ENCODE results near the gene ERAL1.
"Not testable (repeated sequence)": the region's sequence is repeated elsewhere in the genome, so short reads cannot be mapped to it uniquely, and the experiment has no call there.

Gene ERAL1

GRCh38 chr17:28880572-28880945 lies 25.7 kb downstream of the ERAL1 start:
- DNase-seq: no peak

GRCh38 chr17:28881533-28882056 lies 26.8 kb downstream of the ERAL1 start:
- no peak for DNase-seq

DNA sequence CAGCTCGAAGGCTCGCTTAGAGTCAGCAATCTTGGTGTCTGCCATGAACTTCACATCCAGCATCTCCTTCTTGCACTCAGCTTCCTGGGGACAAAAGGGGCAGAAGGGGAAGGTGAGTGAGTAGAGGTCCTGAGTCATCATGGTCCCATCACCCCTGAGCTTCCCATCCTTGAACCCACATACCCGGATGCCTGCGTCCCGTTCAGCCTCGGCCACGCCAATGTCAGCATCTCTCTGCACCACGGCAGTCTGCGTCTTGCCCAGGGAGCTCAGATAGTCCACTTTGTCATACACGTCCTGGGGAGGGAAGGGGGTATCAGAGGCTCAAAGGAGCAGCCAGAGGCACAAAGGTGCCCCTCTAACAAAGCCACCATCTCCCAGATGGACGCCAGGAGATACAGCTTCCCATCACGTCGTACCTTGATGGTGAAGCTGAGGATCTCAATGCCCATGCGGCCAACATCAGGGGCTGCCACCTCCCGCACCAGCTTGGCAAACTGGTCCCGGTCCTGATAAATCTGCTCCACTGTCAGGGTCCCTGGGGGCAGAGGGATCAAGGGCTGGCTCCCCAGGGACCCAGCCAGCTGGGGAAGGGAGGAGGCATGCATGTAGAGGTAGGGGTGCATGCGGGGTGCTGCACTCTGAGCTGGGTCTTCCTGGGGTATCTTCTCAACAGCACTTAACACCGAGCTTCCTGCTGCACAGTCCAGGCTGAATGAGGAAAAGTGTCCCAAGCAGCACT lies 27.5 kb downstream of the ERAL1 start:
- no peak for DNase-seq

GRCh38 chr17:28883967-28884702 lies 29.3 kb downstream of the ERAL1 start:
- no peak for DNase-seq

DNA sequence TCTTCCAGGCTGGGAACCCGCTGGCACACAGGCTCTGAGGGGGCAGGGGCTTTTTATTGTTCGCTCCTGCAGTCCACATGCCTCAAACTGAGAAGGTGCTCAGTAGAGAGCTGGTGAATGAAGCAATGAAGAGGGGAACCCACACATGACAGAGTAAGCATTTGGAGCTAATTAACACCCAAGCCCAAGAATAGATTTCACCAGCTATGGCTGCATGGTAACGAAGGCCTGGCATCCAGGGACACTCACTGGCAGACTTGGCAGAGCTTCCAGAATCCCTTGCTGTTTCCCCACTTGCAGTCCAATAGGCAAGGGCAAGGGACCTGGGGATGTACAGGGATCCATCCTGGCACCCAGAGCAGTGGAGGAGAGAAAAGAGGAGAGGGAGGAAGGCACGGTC lies 30.5 kb downstream of the ERAL1 start:
- no peak for DNase-seq

- DNase-seq: no peak
These were observed 31.1 kb downstream of the ERAL1 start for GRCh38 chr17:28885951-28886350.

DNA sequence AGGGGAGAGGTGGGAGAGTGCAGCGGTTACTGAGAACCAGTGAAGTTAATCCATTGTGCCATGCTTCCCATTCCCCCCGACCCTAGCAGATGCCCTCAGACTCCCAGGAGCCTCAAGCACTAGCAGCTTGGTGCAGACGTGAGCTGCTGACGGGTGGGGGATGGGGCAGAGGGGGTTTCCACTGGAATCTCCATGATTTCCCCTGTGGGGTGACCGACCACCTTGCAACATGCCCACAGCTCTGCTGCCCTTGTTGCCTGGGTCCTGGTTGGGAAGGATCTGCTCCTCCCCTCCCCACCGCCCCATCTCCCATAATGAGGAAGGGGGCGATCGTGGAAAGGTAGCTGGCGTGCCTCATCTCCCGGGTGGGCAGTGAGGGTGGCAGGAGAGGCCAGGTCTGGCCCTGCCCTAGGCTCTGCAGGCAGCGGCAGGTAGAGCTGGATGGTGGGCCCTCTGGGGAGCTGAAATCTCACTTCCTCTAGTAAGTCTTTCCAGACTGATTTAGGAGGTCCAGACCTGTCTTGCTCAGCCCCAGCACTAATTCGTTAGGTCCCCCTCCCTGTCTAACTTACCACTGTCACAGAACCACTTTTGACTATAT lies 33.2 kb downstream of the ERAL1 start:
- DNase-seq: no peak

DNA sequence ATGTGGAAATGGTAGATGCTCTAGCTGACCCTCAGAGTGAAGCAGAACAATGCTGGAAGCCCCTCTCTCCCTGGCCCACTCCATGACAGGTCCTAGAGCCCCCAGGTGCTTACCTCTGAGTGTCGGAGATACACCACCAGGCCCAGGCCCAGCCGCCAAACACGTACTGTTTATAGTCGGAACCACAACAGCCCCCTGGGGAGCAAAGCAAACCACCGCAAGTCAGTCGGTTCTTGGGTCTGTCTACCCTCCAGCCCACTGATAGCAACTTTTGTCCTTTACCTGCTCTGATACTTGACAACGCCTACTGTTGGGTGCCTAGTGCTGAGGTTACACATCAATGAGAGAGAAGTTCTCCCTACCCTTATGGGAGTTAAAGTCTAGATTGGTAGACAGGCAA lies 34.0 kb downstream of the ERAL1 start:
- no peak for DNase-seq

DNA sequence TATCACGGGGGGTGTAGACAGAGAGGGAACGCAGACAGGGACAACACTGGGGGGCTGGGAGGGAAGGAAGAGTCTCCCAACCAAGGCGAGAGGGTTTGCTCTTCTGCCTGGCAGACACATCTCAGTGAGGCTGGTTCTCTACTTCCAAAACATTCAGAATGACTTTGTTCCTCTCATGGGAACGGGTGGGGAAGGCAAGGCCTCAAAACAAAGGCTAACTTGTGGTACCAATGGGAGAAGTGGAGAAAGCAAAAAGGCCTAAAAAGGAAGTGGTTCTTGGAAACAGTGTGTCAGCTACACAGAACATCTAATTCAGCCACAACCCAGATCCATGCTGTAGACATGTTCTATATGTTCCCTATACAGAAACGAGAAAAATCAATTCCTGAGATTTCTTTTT lies 35.2 kb downstream of the ERAL1 start:
- no peak for DNase-seq

DNA sequence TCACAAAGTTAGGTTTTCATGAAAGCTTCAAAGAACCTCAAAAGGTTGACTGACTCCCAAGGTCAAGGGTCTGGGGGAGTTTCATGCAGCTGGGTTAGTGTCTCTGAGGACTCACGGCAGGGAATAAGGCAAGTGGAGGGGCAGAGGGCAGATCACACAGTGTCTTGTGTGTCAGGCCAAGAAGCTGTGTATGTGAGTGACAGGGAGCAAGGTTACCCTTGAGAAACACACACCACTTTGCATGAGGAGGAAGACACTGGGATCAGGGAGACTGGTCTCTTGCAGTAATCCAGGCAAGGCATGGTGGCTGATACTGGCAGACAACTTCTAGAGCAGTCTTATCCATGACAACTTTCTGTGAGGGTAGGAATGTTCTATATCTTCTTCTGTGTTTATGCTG lies 36.4 kb downstream of the ERAL1 start:
- no peak for DNase-seq

DNA sequence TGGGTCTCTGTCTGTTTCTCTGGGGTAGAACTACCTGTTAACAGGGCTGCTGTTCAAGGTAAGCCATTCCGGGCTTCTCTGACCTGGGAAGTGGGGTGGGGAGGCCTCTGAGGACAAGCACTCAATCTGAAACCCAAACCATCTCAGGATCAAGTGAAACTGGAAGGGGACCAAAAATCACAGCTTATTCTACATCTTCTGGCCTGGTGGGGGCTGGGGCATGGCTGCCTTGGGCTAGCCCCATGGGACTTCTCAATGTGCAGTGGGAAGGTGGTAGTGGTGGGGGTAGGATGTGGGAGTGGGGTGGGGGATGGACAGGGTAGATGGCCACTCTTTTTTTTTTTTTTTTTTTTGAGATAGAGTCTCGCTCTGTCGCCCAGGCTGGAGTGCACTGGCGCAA lies 37.2 kb downstream of the ERAL1 start:
- DNase-seq: no peak

DNA sequence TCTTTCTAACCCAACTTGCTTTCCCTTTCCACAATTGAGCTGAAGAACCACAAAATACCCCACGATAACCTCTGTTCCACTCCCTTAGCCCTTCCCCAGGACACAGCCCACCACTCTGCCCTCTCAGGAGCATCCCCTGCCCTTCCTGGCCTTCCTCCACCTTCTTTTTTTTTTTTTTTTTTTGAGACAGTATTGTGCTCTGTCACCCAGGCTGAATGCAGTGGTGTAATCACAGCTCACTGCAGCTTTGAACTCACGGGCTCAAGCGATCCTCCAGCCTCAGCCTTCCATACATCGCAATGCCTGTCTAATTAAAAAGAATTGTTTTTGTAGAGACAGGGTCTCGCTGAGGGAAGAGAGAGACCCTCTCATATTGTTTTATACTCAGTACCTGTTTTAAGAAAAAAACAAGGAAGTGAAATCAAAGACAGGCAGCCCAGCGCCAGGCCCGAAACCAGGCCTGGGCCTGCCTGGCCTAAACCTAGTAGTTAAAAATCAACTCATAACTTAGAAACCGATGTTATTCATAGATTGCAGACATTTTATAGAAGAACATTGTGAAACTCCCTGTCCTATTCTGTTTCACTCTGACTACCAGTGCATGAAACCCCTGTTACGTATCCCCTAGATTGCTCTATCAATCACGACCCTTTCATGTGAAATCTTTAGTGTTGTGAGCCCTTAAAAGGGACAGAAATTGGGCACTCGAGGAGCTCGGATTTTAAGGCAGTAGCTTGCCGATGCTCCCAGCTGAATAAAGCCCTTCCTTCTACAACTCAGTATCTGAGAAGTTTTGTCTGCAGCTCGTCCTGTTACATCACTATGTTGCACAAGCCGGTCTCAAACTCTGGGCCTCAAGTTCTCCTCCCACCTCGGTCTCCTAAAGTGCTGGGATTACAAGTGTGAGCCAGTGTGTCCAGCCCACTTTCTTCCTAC lies 38.7 kb downstream of the ERAL1 start:
- DNase-seq: not testable (repeated sequence)

GRCh38 chr17:28895794-28896447 lies 41.1 kb downstream of the ERAL1 start:
- no peak for DNase-seq

DNA sequence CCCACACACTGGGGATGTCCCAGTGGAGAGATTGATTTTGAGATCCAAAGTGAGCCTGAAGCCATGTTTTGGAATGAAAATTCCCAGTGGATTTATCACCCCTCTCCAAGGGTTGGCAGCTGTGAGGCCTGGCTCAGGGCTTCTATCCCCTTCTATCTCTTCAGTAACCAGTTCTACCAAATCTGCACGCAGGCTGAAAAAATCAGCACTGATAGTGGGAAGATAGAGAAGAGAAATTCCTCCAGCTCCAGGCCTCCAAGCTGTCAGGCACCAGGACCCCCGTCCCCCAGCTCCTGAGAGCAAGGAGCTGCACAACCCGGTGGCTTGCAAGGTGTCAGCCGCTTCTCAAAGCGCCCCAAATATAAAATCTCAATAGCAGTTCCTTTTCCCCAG lies 41.7 kb downstream of the ERAL1 start:
- no peak for DNase-seq

- no peak for DNase-seq
These were observed 42.3 kb downstream of the ERAL1 start, which contains the start of gene FLOT2 for GRCh38 chr17:28896884-28897768. Gene FLOT2, minus strand, starts transcription at chr17:28897733. Its CDS starts 159 bp downstream, at chr17:28897574.

DNA sequence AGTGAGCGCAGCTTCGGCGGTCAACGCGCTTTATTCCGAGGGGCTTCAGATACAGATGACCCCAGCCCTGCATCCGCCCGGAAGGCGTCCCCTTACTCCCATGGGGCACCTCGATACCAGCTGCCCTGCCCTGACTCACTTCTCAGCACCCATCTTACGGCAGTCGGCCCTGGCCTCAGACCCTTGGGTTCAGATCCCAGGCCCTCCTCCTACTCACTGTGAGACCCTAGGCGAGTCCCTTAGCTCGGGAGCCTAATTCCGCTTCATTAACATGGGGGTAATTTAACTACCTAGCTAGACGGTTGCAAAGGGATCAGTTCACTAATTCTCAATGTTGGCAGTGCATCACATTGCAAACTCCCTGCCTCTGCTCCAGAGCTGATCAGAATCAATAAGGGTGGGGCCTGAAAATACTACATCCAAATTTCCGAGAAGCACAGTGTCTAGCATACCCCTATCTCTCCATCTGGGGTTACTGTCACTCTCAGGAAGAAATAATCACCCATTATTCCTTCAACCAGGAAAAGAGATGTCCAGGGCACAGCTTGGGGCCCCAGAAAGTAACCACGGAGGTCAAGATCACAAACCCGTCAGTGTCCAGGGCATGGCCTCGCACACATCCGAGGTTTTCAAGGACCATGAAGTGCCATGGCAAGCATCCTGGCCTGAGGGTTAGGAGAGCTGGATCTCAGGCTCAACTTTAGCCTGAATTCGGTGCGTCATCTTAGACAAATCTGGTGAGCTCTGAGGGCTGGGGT lies 43.1 kb downstream of the ERAL1 start:
- DNase-seq: no peak

GRCh38 chr17:28898527-28898955 lies 43.7 kb downstream of the ERAL1 start:
- no peak for DNase-seq

- no peak for DNase-seq
These were observed 44.5 kb downstream of the ERAL1 start for GRCh38 chr17:28899212-28899815.

DNA sequence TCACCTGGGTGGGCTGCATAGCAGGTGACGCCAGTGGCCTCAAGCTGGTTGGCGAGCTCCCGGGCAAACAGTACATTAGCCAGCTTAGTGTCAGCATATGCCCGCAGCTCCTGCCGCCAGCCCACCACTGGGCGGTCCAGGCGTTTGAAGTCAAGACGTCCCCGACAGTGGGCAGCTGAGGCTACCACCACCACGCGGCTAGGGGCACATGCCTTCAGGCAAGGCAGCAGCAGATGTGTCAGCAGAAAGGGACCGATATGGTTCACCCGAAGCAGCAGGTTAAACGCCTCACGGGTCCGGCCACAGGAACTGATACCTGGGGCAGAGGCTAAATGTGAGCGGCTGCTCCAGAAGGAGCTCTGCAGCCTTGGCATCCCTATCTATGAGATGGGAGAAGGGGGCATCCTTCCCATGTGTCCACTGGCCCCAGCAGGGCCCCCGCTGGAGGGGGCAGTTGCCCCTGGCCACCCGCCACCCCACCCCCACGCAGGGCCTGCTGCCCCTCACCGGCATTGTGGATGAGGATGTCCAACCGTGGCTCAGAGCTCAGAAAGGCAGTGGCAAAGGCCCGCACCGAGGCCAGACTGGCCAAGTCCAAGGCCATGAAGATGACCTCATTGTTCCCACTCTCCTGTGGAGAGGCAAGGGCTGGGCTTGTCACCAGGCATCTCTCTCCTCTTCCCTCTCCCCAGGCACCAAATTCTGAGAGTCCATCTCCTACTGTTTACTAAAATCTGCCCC lies 46.3 kb downstream of the ERAL1 start:
- DNase-seq: no peak

Measured in NCI-H1436 treated with DMSO at 0.1 percent for 48 hours (cell line).